HG03354 (cell line): ENCODE results near the gene MED28.
"Not testable (repeated sequence)": the region's sequence is repeated elsewhere in the genome, so short reads cannot be mapped to it uniquely, and the experiment has no call there.

Experiments
- ATAC-seq: cut with Tn5 transposase; IDR thresholded peaks from one replicate; pipeline ENCODE4 v1.9.1; 2021; ENCODE audit warnings: mild to moderate bottlenecking; ENCODE audit not compliant: unreplicated experiment, poor library complexity, severe bottlenecking

Gene MED28

GRCh38 chr4:17659196-17659595 lies 44.8 kb downstream of the MED28 start:
- not testable (repeated sequence) for ATAC-seq

- ATAC-seq: no peak
Measured at GRCh38 chr4:17662694-17663093, 48.3 kb downstream of the MED28 start.

DNA sequence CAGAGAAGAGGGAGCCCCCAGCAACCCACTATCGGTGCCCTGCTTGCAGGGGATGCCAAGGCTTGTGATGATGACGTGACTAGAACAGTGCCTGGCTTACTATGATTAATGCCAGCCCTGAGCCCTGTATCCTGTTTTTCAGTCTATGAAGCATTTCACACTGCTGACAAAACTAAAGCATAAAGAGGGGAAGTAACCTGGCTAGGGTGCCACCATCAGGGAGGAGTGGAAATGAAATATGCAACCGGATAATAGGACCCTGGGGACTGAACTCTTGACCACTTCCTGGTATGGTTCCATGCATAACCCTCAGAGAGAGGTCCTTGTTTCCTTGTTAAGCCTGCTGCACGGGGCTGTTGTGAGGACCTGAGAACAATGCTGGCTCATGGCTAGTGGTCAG lies 50.3 kb downstream of the MED28 start:
- ATAC-seq: peak; percentile 96

- peak; percentile 26 for ATAC-seq
Measured at GRCh38 chr4:17665346-17665745, 50.9 kb downstream of the MED28 start.

DNA sequence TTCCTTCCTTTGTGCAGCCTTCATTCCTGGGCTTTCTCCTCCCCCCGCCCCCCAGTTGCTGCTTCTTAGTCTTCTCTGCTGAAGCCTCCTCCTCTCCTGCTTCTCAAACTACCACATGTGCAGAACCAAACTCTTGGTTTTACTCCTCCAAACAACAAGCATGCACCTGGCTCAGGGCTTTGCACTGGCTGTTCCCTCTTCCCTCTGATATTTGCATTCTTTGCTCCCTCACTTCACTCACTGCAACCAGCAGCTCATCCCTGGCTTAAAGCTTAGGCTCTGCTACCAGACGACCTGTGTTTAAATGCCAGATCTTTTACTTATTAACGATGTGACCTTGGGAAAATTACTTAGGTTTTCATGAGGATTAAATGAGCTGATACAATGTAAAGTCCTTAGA lies 51.4 kb downstream of the MED28 start:
- no peak for ATAC-seq

GRCh38 chr4:17667253-17667652 lies 52.8 kb downstream of the MED28 start:
- no peak for ATAC-seq

GRCh38 chr4:17667653-17668201 lies 53.3 kb downstream of the MED28 start:
- no peak for ATAC-seq

DNA sequence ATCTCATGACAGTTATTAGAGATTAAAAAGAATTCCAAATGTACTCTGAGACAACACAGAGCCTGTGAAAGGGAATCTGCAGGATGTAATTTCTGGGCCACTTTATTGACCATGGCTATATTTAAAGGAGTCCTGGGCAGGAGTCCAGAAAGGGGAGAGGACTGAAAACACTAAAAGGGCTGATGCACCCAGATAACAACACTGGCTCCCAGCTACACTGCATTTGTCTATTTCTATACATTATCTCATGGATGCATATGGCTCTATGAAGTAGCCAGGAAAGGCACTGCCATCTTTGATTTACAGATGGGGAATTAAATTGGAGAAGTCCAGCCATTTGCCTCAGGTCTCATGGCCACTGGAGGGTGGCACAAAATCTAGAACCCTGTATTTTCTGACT lies 56.0 kb downstream of the MED28 start:
- no peak for ATAC-seq

DNA sequence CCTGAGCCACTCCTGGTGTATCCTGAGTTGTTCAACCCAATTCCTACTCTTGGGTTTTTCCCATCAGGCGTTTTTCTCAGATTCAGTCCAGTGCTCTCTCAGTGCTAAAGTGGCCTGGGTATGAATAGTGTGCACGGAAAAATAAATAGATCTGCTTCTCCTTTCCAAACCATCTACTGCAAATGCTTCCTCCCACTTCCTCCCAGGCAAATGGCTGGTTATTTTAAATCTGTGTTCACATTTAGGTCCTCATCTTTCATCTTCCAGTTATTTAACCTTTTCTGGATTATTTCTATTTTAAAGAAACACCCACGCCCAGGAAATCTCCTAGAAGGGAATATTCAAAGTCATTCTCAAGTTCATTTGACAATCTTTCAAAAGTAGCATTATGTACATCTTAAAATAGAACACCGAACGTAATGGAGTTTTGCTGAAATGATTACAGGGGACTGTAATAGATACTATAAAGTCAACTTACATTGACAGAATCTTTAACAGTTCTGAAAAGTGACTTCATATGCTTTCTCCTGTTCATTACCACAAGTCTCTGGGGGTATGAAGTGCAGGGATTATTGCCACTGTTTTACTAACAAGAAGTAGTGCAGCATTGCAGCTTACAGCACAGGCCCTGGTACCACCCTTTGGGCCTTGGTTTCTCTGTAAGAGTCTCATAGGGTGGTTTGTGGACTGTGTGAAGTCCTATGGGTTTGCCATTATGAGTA lies 66.3 kb downstream of the MED28 start:
- no peak for ATAC-seq

DNA sequence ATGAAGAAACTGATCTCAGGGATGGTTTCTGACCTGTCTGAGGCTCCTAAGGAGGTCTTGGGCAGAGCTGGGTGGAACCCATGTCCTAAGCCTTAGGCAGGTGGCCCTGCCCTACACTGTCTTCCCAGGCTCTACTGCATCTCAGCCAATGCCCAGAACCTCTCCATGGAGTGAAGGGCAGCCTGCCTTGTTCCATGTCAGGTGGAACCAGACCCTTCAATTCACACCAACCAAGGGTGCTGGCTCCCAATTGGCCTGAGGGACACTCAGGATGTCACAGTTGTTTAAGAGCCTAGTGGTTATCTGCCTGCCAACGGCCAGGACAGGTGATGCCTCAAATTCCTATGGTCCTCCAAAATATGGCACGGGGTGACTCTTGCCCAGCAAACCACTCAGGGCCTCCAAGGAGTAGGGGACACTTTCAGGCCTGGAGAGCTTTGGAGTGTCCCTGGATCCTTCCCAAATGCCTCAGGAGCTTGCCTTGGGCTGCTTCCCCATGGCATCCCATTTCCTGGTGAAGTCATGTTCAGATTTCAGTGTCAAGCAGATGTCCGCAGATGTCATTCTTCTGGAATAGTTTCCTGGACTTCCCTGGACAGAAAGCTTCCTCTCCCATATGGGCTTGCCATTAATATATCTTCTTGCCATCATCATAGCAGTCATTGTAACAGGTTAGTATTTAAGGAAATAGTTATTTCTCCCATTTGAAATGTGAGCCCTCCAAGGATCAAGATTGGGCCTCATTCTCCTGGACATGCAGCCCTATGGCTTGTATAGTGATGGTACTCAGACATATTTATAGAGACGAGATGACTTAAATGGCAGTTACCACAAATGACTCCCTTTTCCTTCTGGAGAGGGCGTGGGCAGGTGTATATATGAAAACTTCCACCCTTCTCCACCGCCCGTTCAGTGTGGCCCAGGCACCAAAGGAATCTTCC lies 67.1 kb downstream of the MED28 start:
- no peak for ATAC-seq

- no peak for ATAC-seq
Measured at GRCh38 chr4:17682222-17682566, 67.8 kb downstream of the MED28 start.
